DOHH2 (cell line): ENCODE measurements around the gene OR5AC2.

ENCODE experiments used
- H3F3A ChIP-seq: fragments of 200-600 bp; sonication (generic), shearing (Covaris generic); 2 replicates; pipeline ENCODE4 v1.6.0; 2016; ENCODE audit warnings: antibody characterized with exemption, mild to moderate bottlenecking; ENCODE audit not compliant: control insufficient read depth, insufficient read depth
- H3K27ac ChIP-seq: fragments of 200-600 bp; sonication (generic); 2 replicates; pipeline ENCODE4 v1.5.1; 2014; ENCODE audit warnings: low read depth, mild to moderate bottlenecking, low read length, moderate library complexity
- H3K27me3 ChIP-seq: fragments of 200-600 bp; sonication (generic); 2 replicates; pipeline ENCODE4 v1.6.1; 2014; ENCODE audit warnings: mild to moderate bottlenecking, low read length, mixed read lengths; ENCODE audit not compliant: control insufficient read depth
- H3K36me3 ChIP-seq: fragments of 200-600 bp; sonication (generic); 2 replicates; pipeline ENCODE4 v1.6.1; 2014; ENCODE audit warnings: mild to moderate bottlenecking, low read length, moderate library complexity, mixed read lengths; ENCODE audit not compliant: control insufficient read depth
- H3K4me1 ChIP-seq: fragments of 200-600 bp; sonication (generic); 2 replicates; pipeline ENCODE4 v1.6.1; 2014; ENCODE audit warnings: mild to moderate bottlenecking, low read length, mixed read lengths; ENCODE audit not compliant: control insufficient read depth
- H3K4me2 ChIP-seq: fragments of 200-600 bp; sonication (generic); 2 replicates; pipeline ENCODE4 v1.6.0; 2014; ENCODE audit warnings: mild to moderate bottlenecking, low read length, moderate library complexity
- H3K4me3 ChIP-seq: fragments of 200-600 bp; sonication (generic); 2 replicates; pipeline ENCODE4 v1.5.1; 2014; ENCODE audit warnings: mild to moderate bottlenecking, low read length, mixed read lengths
- H3K79me2 ChIP-seq: fragments of 200-600 bp; sonication (generic); 2 replicates; pipeline ENCODE4 v1.6.1; 2014; ENCODE audit warnings: mild to moderate bottlenecking, low read length, mixed read lengths; ENCODE audit not compliant: control insufficient read depth
- H3K9me2 ChIP-seq: fragments of 200-600 bp; sonication (generic); replicated peaks from 2 replicates; pipeline ENCODE4 v1.6.1; 2014; ENCODE audit warnings: mild to moderate bottlenecking, low read length, mixed read lengths; ENCODE audit not compliant: control insufficient read depth
- H3K9me3 ChIP-seq: fragments of 200-600 bp; sonication (generic); 2 replicates; pipeline ENCODE4 v1.6.1; 2014; ENCODE audit warnings: antibody characterized with exemption, low read length, mixed read lengths; ENCODE audit not compliant: control insufficient read depth, insufficient read depth
- H4K20me1 ChIP-seq: fragments of 200-600 bp; sonication (generic); 2 replicates; pipeline ENCODE4 v1.6.0; 2014; ENCODE audit warnings: low read depth, mild to moderate bottlenecking, antibody characterized with exemption, low read length, moderate library complexity; ENCODE audit not compliant: control insufficient read depth, insufficient read depth
- EZH2phosphoT487 ChIP-seq: fragments of 200-600 bp; sonication (generic); IDR thresholded peaks from 2 replicates; pipeline ENCODE4 v1.6.1; 2017; ENCODE audit warnings: borderline replicate concordance, mild to moderate bottlenecking, antibody characterized with exemption, low read length, moderate library complexity, mixed read lengths
- TF ChIP-seq, protein P1 (sequence below): fragments of 200-600 bp; sonication (generic); IDR thresholded peaks from one replicate; pipeline ENCODE4 v1.5.1; 2014; ENCODE audit warnings: antibody characterized with exemption, mild to moderate bottlenecking, low read depth, low read length; ENCODE audit not compliant: poor library complexity, severe bottlenecking

Gene OR5AC2

GRCh38 chr3:98109807-98110549 lies 23.0 kb downstream of the OR5AC2 start:
- no peak overlapping the region for H3K27ac ChIP-seq
- no peak overlapping the region for H3K4me2 ChIP-seq
- no peaks in the 10 kb centered on the region for H3K4me1 ChIP-seq
- H3K4me3 ChIP-seq, result no peak overlapping the region
- H3K9me3 ChIP-seq, result no peaks in the 10 kb centered on the region
- no peaks in the 10 kb centered on the region for H3K36me3 ChIP-seq
- no peaks in the 10 kb centered on the region for H3K9me2 ChIP-seq
- H4K20me1 ChIP-seq, result no peaks in the 10 kb centered on the region
- no peaks in the 10 kb centered on the region for H3K27me3 ChIP-seq
- H3F3A ChIP-seq, result no peaks in the 10 kb centered on the region
- TF ChIP-seq, protein P1, sequence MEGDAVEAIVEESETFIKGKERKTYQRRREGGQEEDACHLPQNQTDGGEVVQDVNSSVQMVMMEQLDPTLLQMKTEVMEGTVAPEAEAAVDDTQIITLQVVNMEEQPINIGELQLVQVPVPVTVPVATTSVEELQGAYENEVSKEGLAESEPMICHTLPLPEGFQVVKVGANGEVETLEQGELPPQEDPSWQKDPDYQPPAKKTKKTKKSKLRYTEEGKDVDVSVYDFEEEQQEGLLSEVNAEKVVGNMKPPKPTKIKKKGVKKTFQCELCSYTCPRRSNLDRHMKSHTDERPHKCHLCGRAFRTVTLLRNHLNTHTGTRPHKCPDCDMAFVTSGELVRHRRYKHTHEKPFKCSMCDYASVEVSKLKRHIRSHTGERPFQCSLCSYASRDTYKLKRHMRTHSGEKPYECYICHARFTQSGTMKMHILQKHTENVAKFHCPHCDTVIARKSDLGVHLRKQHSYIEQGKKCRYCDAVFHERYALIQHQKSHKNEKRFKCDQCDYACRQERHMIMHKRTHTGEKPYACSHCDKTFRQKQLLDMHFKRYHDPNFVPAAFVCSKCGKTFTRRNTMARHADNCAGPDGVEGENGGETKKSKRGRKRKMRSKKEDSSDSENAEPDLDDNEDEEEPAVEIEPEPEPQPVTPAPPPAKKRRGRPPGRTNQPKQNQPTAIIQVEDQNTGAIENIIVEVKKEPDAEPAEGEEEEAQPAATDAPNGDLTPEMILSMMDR, result no peak
- TF ChIP-seq EZH2phosphoT487, result no peak
- H3K79me2 ChIP-seq, result no peaks in the 10 kb centered on the region

GRCh38 chr3:98110550-98110908 lies 23.6 kb downstream of the OR5AC2 start:
- Histone ChIP-seq H3K36me3 (no peaks in the 10 kb centered on the region), H3K9me2 (no peaks in the 10 kb centered on the region)

DNA sequence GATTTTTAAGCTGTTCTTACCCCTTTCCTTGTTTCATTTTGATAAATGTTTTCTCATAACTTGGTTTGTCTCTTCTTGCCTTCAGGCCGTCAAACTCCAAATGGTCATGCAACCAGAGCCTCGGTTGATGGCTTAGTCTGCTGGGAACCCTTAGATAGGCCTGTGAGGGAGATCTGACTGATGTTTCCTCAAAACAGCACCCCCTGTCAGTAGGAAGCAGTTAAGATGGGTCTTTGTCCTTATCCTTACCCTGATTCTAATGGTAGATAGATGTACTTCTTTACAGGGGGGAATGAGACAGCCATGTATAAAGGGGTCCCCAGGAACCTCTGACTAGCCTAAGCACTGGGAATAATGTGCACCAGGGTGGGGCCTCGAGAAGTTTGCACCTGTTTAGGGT lies 27.3 kb downstream of the OR5AC2 start:
- H3K36me3 ChIP-seq, result no peaks in the 10 kb centered on the region
- no peak overlapping the region for H3K4me2 ChIP-seq
- H3K27ac ChIP-seq, result no peak overlapping the region
- H3K9me3 ChIP-seq, result no peaks in the 10 kb centered on the region
- no peaks in the 10 kb centered on the region for H3K4me1 ChIP-seq
- no peaks in the 10 kb centered on the region for H3F3A ChIP-seq
- peaks cover 5% of the 10 kb centered on the region; the same call in 1 of the 2 replicates for H3K27me3 ChIP-seq
- H4K20me1 ChIP-seq, result no peaks in the 10 kb centered on the region
- no peaks in the 10 kb centered on the region for H3K9me2 ChIP-seq
- TF ChIP-seq EZH2phosphoT487, result no peak
- TF ChIP-seq, protein P1, result no peak
- H3K79me2 ChIP-seq, result no peaks in the 10 kb centered on the region
- H3K4me3 ChIP-seq, result no peak overlapping the region

More at GRCh38 chr3:98110550-98110908, 23.6 kb downstream of the OR5AC2 start:
- Histone ChIP-seq H4K20me1 (no peaks in the 10 kb centered on the region), H3K4me3 (no peak overlapping the region), H3K27me3 (no peaks in the 10 kb centered on the region), H3K9me3 (no peaks in the 10 kb centered on the region), H3K79me2 (no peaks in the 10 kb centered on the region), H3K27ac (no peak overlapping the region), H3K4me1 (no peaks in the 10 kb centered on the region), H3K4me2 (no peak overlapping the region), H3F3A (no peaks in the 10 kb centered on the region)
- no peak for TF ChIP-seq EZH2phosphoT487
- TF ChIP-seq, protein P1, result no peak
